HS-27A (cell line): ENCODE results near the gene ADAMTS8.

Source experiments
- DNase-seq: peaks from one replicate; pipeline ENCODE4 v3.0.0-alpha.2; 2012; ENCODE audit warnings: low read depth, missing footprints

ADAMTS8 gene

DNA sequence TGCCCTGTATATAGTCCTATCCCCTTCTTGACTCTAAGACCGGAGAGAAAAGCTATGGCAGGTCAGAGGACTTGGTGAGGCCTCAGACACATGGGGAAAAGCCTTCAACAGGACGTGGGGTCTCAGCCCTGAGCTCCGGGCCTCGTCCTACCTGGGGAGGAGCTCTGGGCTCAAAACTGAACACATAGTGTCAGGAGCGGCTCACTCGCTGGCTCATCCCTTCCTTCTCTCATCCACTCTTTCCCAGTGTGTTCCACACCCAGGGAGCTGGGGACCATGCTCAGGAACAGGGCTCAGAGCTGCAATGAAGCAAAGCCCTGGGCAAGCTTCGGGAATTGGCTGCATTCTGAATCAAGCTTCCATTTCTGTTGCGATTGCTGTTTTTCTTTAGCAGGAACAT is 34.5 kb upstream of the ADAMTS8 start:
- no peak for DNase-seq

DNA sequence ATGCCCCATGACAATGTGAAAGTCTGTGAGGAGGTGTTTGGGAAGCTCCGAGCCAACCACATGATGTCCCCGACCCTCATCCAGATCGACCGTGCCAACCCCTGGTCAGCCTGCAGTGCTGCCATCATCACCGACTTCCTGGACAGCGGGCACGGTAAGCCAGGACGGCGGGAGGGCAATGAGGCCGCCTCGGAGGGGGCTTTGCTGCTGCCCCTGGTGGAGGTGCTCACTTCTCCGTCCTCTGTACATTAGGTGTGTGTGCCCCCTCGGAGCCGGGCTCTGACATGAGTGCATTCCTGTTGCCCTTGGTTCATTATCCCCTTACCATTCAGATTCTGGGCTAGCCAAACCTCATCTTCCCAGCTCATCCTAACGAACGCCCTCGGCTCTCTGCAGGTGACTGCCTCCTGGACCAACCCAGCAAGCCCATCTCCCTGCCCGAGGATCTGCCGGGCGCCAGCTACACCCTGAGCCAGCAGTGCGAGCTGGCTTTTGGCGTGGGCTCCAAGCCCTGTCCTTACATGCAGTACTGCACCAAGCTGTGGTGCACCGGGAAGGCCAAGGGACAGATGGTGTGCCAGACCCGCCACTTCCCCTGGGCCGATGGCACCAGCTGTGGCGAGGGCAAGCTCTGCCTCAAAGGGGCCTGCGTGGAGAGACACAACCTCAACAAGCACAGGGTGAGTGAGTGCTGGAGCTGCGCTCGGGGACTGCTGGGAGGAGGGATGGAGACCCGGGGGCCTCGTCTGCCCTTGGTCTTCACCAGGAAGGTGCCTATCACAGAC is 33.9 kb upstream of the ADAMTS8 start:
- DNase-seq = no peak

GRCh38 chr11:130459521-130459920 is 31.1 kb upstream of the ADAMTS8 start:
- DNase-seq = no peak

DNA sequence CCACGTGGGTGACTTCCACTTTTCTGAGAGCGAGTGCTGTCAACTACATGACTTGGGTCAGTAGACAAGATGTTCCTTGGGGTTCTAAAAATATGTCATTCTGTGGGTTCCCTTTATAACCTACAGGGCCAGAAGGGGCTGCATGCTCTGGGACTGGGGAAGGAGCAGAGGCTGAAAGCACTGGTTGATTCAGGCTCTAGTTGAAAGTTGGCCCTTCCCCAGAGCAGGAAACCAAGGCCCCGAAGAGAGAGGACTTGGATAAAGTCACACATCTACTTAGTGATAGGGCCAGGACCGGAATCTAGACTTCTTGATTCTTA is 30.0 kb upstream of the ADAMTS8 start:
- DNase-seq = no peak

DNA sequence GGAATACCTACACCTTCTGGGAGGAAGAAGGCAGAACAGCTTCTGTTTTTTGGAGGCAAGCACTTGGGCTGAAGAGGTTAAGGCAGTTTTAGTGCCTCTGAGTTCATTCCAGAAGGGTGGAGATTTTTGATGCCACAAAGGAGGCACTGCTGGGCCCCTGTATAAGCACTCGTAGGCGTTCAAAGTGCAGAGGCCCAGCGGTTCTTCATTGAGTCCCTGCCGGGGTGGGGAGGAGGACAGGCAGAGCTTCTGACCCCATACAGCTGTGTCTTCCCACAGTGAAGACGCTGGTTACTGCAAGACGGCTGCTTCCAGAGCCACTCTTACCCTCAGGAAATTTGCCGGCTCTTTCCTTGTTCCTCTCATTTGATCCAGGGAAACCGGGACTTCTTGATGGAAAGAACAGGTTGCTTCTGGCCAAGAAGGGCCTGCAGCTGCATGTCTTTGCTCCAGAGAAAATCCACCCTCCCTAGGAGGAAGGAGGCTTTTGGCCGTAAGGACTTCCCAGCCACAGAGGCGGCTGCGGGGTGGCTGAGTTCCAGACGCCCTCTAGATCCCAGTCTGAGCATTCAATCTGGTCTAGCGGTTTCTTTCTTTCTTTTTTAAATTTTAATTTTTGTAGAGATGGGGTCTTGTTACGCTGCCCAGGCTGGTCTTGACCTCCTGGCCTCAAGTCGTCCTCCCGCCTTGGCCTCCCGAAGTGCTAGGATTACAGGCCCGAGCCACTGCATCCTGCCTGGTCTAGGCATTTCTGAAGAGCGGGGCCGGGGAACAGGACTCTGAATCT is 29.4 kb upstream of the ADAMTS8 start:
- no peak for DNase-seq

DNA sequence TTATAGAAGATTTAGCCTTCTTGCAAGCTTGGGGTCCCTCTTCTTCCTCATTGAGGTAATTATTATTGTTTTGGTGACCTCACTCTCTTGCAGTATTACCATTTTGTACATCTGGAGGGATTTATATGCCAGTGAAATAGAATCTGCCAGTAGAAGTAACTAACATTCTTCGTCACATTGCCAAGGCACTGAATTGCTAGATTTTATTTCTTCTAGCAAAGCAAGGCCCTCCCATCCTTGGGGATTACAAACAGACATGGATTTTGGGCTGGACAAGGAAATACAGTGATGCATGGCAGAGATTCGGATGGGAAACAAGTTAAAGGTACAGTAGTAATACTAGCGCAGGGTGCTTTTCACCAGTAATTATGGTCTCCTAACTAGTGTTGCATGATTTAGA is 27.9 kb upstream of the ADAMTS8 start:
- no peak for DNase-seq

DNA sequence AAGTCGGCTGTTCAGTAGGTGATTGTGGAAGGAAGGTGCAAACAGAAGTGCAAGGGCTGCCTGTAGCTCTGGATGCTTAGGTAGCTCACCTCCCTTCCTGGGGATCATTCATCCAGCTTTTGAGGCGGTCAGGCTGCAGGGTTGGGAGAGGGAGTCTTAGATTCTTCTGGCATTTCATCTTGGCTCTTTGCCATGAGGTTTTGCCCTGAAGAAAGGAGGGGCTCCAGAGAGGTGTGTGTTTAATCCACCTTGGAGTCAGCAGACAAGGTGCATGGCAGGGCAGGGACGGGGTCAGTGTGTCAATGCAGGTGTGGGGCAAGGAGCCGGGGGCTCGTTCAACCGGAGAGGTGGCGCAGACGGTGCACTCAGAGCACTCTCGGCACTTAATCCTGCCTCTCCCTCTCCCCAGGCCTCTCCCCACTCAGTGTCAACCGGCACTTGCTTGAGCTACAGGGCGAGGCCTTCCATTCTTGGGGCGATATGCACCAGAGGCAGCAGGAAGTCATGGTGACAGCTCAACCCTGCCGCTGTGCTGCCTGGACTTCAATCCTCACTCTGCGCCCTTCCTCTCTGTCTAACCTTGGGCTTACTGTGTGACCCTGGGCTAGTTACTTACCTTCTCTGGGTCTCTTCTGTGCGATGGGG is 27.2 kb upstream of the ADAMTS8 start:
- DNase-seq = no peak

DNA sequence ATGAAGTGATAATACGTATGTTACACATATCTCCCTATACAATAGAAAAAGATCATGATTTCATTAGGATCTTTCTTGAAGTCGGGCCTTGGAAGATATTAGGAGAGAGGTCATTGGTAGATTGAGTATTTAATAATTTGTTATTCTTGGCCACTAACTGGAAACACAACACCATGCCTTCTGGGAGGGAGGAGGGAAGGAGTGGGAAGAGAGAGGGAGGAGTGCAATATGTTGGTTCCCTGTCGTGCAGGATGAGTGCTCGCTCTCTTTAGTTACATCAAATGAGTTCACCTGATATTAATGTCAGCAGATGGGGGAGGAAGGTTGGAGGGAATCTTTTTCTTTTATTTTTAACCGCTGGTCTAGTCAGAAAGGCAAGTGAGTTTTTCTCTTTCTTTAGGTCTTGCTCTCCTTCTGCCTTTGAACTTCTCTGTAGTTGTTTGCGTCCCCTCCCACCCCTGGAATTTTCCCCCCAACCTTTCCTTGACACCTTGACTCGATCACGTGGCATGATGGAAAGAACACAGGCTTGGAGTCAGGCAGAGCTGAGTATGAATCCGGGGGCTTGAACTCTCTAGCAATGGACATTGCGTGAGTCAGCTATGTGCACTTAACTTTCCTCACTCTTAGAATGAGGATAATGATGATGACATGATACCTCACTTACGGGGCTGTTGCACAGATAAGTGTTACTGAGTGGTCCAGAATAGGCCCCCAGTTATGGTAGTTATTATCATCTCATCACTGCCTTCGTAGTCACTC is 26.3 kb upstream of the ADAMTS8 start:
- DNase-seq = no peak

- DNase-seq = no peak
Observed at GRCh38 chr11:130452940-130453339, 24.5 kb upstream of the ADAMTS8 start.

GRCh38 chr11:130452176-130452575 is 23.8 kb upstream of the ADAMTS8 start:
- no peak for DNase-seq

DNA sequence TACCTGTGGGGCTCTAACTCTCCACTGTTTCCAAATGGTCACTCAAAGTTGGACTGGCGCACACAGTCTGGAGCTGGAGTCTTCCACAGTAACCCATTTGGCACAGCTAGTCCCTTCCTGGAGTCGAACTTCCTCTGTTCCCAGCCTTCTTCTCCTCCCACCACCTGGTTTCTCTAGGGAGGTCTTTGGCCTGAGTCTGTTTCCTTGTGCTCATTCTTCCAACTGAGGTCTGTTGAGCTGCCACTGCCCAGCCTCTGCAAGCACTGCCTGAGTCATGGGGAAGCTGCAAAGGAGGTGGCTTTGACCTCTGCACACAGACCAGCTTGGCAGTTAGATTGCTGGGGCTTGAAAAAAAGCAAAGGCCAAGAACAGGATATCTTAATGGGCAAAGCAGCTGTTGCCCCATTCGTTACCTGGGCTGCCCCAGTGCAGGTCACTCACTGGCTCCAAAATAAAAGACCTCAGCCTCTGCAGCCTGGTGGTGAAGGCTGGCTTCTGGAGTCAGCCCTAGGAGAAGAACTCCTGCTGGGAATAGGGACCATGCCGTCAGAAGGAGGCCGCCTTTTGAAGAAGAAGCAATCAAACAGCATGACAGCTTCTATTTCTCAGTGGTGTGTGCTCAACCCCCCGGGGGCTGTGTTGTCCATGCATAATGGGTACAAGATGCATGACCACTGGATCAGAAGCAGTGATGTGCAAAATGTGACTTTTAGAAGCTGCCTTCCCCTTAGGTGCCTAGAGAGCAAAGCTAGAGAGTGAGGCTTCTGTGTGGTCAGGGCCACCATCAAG is 23.0 kb upstream of the ADAMTS8 start:
- no peak for DNase-seq

DNA sequence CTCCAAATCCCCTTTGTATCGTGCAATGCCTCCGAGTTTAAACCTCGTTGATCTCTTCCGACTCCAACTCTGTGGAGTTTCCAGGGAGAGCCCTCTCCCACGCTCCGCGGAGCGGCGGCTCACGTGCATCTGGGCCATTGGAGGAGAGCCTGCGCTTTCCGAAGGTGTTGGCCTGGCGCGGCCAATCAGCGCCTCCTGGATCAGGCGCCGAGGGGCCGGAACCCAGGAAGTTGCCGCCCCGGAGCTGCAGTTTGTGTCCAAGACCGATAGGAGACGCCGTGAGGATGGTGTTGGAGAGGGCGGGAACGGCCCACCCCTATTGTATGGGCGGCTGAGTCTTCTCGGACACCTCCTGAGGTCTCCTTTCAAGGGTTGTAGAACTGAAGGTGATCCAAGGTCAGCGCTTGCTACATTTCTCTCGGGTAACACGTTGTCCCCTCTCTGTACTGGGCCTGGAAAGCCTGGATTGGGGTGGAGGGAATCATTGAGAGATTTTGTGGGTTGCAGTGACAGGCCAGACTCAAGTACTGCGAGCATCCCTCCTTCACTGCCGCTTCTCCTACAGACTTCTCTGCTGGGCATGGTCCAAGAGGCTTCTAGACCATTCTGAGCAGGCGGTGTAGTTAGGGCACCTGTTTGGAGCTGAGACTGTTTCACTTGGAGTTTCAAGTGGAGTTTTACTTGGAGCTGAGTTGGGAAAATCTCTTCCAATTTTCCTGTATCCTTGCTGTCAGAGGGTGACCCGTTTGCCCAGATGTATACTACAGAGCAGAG is 21.8 kb upstream of the ADAMTS8 start:
- no peak for DNase-seq

DNA sequence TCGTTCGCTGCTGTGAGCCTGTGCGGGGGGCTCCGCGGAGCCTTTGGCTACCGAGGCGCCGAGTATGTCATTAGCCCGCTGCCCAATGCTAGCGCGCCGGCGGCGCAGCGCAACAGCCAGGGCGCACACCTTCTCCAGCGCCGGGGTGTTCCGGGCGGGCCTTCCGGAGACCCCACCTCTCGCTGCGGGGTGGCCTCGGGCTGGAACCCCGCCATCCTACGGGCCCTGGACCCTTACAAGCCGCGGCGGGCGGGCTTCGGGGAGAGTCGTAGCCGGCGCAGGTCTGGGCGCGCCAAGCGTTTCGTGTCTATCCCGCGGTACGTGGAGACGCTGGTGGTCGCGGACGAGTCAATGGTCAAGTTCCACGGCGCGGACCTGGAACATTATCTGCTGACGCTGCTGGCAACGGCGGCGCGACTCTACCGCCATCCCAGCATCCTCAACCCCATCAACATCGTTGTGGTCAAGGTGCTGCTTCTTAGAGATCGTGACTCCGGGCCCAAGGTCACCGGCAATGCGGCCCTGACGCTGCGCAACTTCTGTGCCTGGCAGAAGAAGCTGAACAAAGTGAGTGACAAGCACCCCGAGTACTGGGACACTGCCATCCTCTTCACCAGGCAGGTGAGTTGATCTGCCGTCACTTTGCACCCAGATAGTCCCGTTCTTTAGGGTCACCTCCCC is 21.0 kb upstream of the ADAMTS8 start:
- no peak for DNase-seq

- no peak for DNase-seq
Observed at GRCh38 chr11:130448416-130449309, 20.3 kb upstream of the ADAMTS8 start, which contains the start of gene ADAMTS15. Gene ADAMTS15 (plus strand): TSS chr11:130448645. CDS start chr11:130448974, 329 bp downstream.

- no peak for DNase-seq
Observed at GRCh38 chr11:130448039-130448415, 19.6 kb upstream of the ADAMTS8 start.

GRCh38 chr11:130445788-130446187 is 17.4 kb upstream of the ADAMTS8 start:
- no peak for DNase-seq

- no peak for DNase-seq
Observed at GRCh38 chr11:130442737-130443136, 14.3 kb upstream of the ADAMTS8 start.

DNA sequence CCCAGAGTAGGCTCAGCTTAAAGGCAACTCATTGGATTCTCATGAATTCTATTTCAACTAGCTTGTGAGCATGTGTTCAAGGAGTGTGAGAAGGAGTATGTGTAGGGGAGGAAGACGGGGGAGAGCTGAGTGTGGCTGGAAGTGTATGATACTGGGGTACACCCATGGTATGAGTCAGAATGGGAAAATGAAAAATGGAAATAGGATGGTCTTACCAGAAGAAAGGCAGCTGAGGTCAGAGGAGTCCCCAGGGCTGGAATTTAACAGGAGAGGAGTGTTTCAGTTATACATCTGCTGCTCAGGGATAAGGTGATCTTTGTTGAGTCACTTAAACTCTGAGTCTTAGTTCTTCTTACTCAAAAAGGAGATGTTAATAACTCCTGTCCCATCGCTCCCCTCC is 13.3 kb upstream of the ADAMTS8 start:
- DNase-seq = no peak

DNA sequence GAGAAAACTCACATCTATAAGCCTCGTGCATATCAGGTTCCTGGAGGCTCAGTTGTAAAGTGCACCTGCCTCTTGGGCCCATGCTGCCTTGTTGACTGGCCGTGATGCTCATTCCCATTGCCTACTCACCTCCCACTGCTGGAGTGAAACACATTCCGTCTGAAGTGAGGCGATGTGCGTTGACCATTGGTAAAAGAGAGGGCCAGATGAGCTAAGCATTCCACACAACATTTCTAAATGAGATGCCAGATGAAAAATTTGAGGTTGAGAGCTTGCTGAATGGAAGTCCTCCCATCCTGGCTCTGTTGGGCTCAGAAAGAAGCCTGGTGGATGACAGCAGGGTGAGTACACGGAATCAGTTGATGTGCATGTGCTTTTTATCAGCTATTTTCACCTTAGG is 11.5 kb upstream of the ADAMTS8 start:
- no peak for DNase-seq
